G401.6 (cell line): ENCODE data around the gene DSP.

ENCODE experiments used
- FAIRE-seq: peaks from 2 replicates; lab custom pipeline; 2012; peaks lifted over from hg19 to GRCh38; lab: Jason Lieb, UNC

DSP gene

DNA sequence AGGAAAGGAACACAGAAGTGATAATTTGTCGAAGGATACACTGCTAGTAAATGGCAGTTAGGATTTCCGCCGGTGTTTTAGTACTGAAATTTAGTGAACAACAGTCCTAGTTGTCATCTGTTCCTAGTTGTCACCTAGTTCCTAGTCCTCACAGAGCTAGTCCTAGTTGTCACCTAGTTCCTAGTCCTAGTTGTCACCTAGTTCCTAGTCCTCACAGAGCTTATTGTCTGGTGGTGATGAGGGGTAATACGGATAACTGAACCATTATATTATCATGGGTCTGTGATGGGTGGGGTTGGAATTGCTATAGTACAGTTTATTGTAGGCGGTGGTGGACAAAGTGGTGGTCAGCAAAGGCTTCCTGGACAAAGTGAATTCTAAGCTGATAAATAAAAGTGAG lies 50.3 kb downstream of the DSP start:
- FAIRE-seq: no peak

DNA sequence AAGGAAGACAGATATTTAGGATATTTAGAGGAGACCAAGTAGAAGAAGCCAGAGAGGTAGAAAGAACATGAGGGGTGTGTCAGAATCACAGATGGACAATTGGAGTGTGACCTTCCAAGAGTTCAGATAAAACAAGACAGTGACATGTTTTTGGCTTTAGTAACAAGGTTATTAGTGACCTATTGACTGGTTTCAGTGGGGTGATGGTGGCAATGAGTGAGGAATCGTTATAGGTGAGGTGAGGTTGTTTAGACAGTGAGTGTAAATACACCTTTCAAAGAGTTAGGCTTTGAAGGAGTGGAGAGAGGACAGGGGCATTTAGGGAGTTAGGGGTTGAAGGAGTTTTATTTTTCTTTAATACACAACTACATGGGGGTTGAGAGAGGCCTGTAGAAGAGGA lies 51.8 kb downstream of the DSP start:
- FAIRE-seq: no peak

DNA sequence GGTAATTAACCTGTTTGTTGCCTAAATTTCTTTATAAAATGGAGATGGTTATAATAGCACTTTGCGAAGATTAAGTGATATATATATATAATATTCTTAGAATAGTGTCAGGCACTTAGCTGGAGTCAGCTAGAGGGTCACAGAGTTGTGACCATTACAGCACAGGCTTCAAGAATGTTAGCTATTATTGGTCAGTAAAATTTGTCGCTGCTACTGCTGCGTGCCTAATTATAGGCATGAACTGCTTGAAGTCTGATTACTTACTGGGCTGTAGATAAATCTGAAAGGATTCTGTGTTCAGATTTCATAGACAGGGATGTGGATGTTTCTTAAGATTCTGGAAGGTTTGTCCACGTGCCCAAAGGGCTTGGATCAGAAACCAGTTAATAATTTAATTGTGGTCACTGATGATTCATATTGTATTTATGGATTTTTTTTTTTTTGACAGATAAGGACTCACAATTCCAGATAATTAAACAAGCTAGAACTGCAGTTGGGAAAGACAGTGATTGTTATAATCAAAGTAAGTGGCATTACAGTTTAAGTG lies 53.2 kb downstream of the DSP start:
- FAIRE-seq: no peak

DNA sequence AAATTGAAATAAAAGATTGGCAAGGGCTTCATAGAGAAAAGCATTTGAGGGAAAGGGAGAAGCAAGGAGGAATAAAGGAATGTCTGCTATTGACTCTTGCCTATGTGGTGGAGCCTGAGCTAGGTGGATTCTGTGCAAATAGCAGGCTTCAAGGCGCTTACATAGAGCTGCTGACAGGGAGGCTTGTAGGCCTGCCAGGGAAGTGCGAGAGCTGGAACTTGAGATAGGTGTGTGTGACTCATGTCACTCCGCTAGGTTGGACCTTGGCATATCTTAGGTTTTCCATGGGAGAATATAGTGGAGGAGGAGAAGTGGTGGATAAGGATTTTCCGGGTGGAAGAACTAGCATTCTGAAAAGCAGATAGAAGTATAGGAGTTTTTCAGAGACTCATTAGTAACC lies 62.5 kb downstream of the DSP start:
- FAIRE-seq: no peak

DNA sequence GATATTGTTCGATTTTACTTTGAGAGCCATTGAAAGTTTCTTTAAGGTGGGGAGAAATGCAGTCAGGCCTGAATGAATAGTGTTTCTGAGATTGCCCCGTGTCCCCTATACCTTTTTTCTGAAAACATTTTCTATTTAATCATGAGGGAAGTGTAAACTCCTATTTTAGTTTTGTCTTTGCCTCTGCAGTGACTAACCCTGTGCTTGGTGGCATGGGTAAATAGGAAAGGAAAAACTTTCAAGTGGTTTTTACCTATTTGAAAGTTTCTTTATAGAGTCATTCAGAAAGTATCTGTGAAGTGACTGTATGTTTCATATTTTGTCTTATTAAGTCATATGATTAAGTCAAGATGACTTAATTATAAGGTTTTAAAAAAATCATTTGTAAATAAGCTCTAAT lies 63.0 kb downstream of the DSP start:
- FAIRE-seq: no peak

DNA sequence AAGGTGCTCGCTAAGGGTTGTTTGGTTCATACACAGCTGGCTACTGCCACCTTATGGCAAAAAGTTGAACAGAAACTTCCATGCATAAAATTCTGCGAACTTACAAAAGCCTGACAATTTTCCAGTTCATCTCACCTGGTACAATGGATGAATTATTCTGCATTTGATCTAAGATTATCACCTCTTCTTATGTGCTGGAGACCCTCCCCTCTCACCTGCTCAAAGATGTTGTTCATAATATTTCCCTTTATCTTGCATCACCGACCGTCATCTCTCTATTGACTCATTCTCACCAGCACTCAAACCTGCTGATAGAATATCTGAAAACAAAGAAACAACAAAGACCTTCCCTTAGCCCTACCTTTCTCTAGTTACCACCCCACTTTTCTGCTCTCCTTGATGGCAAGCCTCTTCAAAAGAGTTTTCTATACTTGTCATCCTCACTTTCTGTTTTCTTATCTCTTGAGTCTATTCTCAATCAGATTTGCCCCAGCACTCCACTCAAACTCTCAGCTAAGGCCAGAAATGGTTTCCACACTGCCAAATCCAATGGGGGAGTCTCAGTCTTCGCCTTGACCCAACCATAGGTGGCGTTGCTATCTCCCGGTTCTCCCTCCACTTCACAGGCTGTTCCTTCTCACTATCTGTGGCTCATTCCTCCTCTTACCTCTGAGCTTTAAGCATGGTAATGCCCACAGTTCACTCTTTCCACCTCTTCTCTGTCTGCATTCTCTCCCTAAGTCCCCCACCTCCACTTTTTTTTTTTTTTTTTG lies 74.3 kb downstream of the DSP start:
- peak; percentile 91 for FAIRE-seq

DNA sequence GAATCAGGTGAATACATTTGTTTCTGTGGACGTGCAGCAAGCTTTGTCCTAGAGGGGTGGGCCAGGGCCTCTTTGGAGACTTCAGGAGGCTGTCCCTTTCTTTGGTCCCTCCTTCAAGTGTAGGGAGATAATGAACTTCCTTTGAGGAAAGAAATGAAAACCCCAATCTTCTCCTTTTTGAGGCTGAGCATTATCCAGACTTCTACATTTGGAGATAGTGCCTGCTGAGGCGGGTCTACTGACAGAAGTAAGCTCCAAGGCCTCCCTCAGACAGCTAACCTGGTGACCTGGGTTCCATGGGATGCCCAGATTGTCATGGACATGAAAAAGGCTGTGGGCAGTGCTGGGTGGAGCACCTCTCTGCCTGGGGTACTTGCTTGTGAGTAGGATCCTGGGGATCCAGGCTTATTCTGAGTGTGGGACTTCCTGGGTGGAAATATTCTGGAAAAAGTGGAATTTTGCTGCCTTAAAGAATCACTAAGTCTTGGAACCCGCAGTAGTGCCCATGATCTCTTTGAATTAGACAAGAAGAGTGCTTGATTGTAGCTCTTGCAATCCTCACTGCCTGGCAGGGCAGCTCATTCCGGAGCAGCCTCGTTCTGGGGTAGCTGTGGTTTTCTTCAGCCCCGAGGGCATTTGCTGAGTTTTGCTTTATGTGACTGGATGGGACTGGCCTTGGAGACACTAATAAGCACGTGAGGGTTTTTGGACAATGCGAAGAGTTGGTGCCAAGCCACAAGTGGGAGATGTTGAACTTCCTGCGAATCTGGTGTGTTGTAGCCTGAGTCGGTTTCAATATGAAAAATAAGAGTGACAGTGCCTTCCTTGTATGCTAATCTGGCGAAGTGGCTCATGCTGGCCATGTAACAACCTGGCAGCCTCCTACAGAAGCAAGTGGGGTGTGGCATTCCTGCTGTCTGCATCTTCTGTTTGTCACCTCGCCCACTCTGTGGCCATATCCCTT lies 76.6 kb downstream of the DSP start:
- FAIRE-seq: no peak

DNA sequence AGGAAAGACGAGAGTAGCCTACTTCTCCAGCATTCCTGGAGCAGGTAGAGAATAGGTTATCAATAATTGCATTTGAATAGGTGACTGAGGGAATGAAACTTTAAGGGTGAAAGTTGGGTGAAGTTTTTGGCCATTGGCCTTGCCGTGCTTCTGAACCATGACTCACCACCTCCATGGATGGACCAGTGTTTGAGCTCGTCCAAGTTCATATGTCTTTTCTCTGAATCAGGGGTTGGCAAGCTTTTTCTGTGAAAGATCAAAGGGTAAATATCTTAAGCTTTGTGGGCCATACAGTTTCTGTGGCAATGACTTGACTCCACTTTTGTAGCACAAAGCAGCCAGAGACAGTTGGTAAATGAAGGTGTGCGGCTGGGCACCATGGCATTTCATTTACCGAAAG lies 80.3 kb downstream of the DSP start:
- FAIRE-seq: no peak

DNA sequence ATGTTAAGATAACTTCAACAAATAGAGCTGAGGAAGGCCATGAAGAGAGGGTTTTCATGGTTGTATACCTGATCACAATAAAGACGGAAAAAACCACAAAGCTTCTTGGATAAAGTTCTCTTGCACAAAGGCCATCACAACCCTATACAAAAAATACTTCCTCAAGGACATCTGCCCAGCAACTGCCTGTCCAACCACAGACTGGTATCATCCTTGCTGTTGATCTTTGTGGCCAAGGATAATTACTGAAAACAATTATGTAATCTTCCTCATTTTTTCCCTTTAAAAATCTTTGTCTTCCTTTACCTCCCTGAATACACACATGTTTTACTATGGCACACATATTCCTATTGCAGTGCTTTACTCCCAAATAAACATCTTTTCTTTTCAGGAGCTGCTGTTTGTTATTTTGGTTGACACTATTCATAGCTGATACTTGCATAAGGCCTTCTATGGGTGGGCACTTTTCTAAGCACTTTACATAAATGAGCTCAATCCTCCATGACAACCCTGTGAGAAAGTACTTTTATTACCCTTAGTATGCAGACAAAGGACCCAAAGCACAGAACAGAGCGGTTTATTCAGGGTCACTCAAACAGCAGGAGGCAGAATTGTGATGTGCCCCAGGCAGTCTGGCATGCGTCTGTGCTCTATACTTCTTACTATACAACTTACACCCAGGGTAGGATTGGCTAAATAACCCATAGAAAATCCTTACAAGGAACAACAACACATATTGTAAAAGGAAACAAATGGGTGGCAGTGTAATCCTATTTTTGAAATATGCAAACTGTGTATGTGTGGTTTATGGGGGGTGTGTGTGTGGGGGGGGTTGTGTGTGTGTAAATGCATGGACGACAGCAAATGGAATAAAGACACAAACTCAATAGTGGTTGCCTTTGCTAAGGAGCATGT lies 83.6 kb downstream of the DSP start:
- no peak for FAIRE-seq

DNA sequence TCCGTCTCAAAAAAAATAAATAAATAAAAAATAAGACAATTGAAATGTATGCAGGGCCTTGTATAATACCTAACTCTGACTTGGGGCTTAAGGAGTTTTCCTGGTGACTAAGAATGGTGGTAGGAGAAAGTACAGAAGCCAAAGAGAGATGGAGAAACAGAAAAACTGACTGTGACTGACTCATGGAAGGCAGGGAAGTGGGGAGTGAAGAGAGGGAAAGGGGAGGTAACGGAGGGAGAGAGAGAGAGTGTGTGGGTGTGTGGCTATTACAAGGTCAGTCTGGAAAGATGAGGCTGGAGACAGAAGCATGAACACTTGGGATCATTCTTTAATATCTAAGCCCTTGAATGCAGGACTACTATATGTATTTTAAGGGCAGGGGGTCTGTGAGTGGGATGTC lies 87.0 kb downstream of the DSP start:
- FAIRE-seq: no peak

DNA sequence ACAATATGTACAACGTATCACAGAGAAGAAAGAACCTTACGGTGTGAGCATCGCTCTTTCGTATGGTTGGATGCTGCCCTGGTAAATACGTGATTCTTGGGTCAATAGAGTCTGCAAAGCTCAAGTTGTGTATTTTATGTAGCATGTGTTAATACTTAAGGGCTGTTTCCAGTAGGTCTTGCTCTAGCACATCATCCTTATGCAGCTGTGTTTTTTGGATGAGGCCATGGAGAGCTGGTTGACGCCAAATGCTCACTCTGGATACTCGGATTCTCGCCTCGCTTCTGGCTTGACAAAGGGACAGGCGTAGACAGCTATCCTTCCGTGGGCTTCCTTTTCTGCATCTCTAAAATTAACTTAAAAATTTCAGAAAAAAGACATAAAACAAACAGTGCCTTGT lies 87.4 kb downstream of the DSP start:
- FAIRE-seq: no peak

DNA sequence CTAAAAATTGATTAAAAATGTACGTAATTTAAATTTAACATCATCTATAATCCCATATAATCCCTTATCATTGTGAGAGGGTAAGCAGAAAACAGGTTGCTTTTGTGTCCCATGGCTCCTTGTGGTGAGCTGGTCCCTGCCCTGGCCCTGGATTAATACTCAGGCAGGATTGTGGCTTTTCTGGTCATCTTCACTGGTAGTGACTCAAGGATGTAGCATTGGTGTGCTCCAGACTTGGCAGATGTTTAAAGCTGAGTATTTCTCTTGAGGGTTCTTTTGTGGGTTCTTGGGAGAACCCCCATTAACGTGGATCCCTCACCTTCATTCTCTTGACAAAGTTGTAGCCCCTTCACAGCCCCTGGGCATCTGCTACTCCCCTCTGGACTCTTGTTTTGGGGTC lies 87.8 kb downstream of the DSP start:
- FAIRE-seq: no peak

DNA sequence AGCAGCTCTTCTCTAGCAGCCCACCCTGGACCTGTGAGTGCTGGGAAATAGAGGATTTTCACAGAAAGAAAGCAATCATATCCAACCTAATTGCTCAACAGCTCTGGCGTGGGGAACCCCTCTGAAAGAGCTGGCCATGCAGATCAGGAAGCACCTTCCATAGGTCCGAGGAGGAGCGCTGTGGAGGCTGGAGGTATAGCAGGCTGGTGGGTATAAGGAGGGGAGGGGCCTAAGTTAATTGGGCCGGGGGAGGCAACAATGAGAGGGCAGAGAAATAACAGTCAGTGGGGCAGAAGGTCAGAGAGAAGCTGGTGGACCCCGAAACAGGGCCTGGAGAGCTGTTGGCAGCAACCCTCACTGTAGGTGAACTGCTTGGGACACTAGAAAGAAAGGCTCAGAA lies 89.3 kb downstream of the DSP start:
- no peak for FAIRE-seq

DNA sequence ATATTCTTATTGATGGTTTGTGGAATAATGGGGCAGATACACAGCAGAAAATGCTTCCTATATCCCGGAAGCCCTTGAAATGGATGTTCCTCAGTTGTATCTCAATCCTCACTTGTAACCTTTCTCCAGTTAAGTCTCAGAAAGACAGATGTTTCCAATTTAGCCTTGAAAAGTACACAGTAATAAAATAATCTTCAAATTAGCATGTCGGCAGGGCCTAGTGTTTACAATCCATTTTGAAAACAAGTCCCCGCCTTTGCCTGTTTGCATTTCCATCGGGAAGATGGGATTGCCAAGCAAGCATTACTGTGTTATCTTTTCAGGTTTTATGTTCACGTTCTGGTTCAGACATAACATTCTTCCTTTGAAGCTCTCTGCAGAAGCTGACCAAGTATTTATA lies 90.0 kb downstream of the DSP start:
- FAIRE-seq: no peak

DNA sequence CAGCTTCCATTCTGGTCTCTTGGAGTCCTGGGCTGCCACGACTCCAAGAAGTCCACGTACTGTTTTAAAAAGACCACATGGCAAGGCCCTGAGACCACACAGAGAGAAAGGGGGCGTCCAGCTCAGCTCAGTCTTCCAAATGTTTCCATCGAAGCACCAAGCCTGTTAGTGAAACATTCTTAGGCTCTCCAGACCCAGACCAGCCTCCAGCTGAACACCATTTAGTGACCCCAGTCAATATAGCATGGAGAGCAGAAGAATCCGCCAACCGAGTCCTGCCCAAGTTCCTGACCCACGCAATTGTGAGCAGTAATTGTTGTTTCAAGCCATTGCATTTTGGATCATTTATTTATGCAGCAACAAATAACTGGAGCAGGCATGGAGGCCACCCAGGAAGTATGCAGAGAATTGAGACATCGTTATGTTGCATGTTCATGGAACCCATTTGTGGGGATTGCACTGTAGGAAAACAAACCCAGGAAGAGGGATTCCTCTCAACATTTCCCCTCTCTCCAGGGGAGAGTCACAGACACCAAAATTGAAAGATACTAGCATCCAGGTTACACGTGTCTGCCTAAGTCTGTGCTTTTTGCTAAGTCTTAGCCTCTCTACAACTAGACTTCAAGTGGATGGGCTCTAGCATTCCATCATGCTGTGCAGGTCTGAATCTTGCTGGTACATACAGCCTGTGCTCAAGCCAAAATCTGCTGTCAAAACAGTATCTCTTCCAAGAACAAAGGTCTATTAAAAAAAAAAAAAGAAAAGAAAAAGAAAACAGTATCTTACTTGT lies 91.2 kb downstream of the DSP start:
- no peak for FAIRE-seq

DNA sequence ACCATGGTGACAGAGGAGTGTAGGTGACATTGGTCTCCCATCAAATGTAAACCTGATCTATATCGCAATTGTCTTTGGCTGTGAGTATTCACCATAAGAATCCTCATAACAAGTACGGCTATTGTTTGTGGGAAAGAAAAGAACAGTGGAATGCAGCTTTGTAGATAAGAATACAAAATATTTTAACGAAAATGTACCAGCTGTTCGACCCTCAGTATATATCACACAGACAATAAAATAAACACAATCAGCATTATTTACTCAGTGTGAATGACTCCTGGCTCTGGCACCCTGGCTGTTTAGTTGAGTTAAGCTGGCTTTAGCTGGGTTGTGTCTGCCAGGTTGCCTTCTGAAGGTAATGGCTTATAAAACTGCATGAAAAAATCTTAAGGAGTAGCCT lies 91.9 kb downstream of the DSP start:
- no peak for FAIRE-seq

DNA sequence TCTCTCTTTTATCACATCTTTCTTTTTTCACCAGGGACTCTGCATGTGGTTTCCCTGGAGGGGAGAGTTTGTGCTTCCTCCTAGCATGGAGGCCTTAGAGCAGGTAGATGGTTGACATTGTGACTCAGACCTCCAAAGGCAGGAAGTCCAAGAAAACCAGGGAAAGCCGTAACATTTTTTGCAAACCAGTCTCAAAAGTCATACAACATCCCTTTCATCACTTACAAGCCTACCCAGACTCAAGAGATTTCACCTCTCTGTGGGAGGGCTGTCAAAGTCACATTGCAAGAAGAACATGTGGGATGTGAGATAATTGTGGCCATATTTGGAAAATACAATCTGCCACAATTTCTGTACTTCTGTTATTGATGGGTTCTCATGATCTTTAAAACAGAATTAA lies 94.7 kb downstream of the DSP start:
- FAIRE-seq: no peak
